22Rv1 (cell line): ENCODE results near the gene MYRFL.

Experiments
- CTCF ChIP-seq: fragments of 450-650 bp; IDR thresholded peaks from 2 replicates; pipeline ENCODE4 v1.5.1; 2017; ENCODE audit warnings: mild to moderate bottlenecking
- ZFX ChIP-seq: fragments of 450-650 bp; IDR thresholded peaks from 2 replicates; pipeline ENCODE4 v1.6.1; 2017; ENCODE audit warnings: antibody characterized with exemption, borderline replicate concordance

- TF ChIP-seq CTCF = no peak
- no peak for TF ChIP-seq ZFX
Observed at GRCh38 chr12:69828897-69829296, 3.9 kb downstream of the MYRFL start.
